K562 (cell line): Measurements from ENCODE around the gene GP1BB. TPM values are rescaled to one million over a fixed set of nuclear protein-coding genes. Genes with fewer than 3 reads are reported as not detected.

Source experiments
- ARHGAP35 ChIP-seq: fragments of 450-650 bp; IDR thresholded peaks from 2 replicates; pipeline ENCODE4 v1.6.1; 2018; ENCODE audit not compliant: partially characterized antibody
- CBX8 ChIP-seq: fragments of 200-600 bp; sonication (generic); IDR thresholded peaks from 2 replicates; pipeline ENCODE4 v1.6.1; 2012; ENCODE audit warnings: borderline replicate concordance, mixed run types, low read depth, mild to moderate bottlenecking, moderate library complexity, mixed read lengths, low read length, control low read depth, inconsistent platforms; ENCODE audit not compliant: poor library complexity, severe bottlenecking; ENCODE audit errors: extremely low read depth
- CHD2 ChIP-seq: IDR thresholded peaks from 2 replicates; pipeline ENCODE4 v1.6.1; 2011; ENCODE audit warnings: low read depth, low read length
- CREB3L1 ChIP-seq: fragments of 450-650 bp; IDR thresholded peaks from 2 replicates; pipeline ENCODE4 v1.6.1; 2014; ENCODE audit warnings: low read depth, mild to moderate bottlenecking, moderate library complexity, borderline replicate concordance
- ETV6 ChIP-seq, 3 experiments: fragments of 150-350 bp in 1 of 3; sonication (generic) in 1 of 3; formaldehyde crosslinking in 1 of 3; IDR thresholded peaks; 2 replicates each; pipeline versions ENCODE4 v1.6.1 to v1.8.0; 2014 to 2022; ENCODE audit warnings: borderline replicate concordance in 2 of 3, low read depth in 2 of 3, antibody characterized with exemption in 1 of 3, low read length in 1 of 3, mild to moderate bottlenecking in 1 of 3, missing genetic modification reagents in 1 of 3
- MAZ ChIP-seq, 2 experiments: fragments of 450-650 bp in 1 of 2; sonication (generic) in 1 of 2; formaldehyde crosslinking; IDR thresholded peaks in 1 of 2; conservative IDR thresholded peaks in 1 of 2; 2 replicates each; pipeline versions ENCODE4 v1.4.0 to v1.5.0; 2020; ENCODE audit warnings: mild to moderate bottlenecking in 1 of 2, missing genetic modification reagents in 1 of 2
- MEF2A ChIP-seq: IDR thresholded peaks from 2 replicates; pipeline ENCODE4 v1.6.1; 2011; ENCODE audit warnings: low read depth, mild to moderate bottlenecking, low read length, moderate library complexity; ENCODE audit not compliant: control insufficient read depth
- MYNN ChIP-seq, 2 experiments: sonication (generic); formaldehyde crosslinking in 1 of 2; IDR thresholded peaks; 2 replicates each; pipeline versions ENCODE4 v1.5.0 to v1.6.1; 2016 to 2020; ENCODE audit warnings: antibody characterized with exemption in 1 of 2, missing genetic modification reagents in 1 of 2
- NFYB ChIP-seq: IDR thresholded peaks from 2 replicates; pipeline ENCODE4 v1.6.1; 2011; ENCODE audit warnings: mild to moderate bottlenecking, moderate library complexity; ENCODE audit not compliant: insufficient read length; ENCODE audit errors: extremely low read depth
- PPARD ChIP-seq: fragments of 250-450 bp; sonication (Bioruptor Pico); IDR thresholded peaks from 2 replicates; pipeline ENCODE4 v1.8.0; 2022; ENCODE audit warnings: inconsistent platforms, mild to moderate bottlenecking, moderate library complexity
- RFX1 ChIP-seq: fragments of 450-650 bp; IDR thresholded peaks from 2 replicates; pipeline ENCODE4 v1.6.1; 2016; ENCODE audit warnings: mild to moderate bottlenecking, moderate library complexity
- SNRNP70 ChIP-seq: fragments of 200-400 bp; formaldehyde crosslinking; optimal IDR thresholded peaks from 2 replicates; pipeline ENCODE3; 2017; ENCODE audit warnings: low read depth, low read length
- SRSF9 ChIP-seq: fragments of 200-400 bp; formaldehyde crosslinking; IDR thresholded peaks from 2 replicates; pipeline ENCODE4 v1.6.1; 2017; ENCODE audit warnings: low read depth, low read length, borderline replicate concordance
- TRIM28 ChIP-seq: fragments of 450-650 bp; IDR thresholded peaks from 2 replicates; pipeline ENCODE4 v1.6.1; 2017
- ZBTB7A ChIP-seq: IDR thresholded peaks from 2 replicates; pipeline ENCODE4 v1.6.1; 2011; ENCODE audit warnings: low read depth, mild to moderate bottlenecking, low read length, moderate library complexity, borderline replicate concordance; ENCODE audit not compliant: control insufficient read depth
- ZFP36 ChIP-seq: fragments of 150-350 bp; IDR thresholded peaks from 2 replicates; pipeline ENCODE4 v1.6.1; 2018; ENCODE audit warnings: low read length, low read depth; ENCODE audit not compliant: partially characterized antibody
- ZNF146 ChIP-seq: IDR thresholded peaks from one replicate; pipeline ENCODE4 v1.6.1; 2018; ENCODE audit warnings: missing compliant biosample characterization; ENCODE audit not compliant: unreplicated experiment
- ZNF217 ChIP-seq: sonication (generic); formaldehyde crosslinking; IDR thresholded peaks from 2 replicates; pipeline ENCODE4 v1.8.0; 2022; ENCODE audit warnings: mild to moderate bottlenecking, missing genetic modification reagents
- ZNF507 ChIP-seq: conservative IDR thresholded peaks from 2 replicates; pipeline ENCODE4 v1.6.1; 2017; ENCODE audit warnings: missing genetic modification characterization, missing compliant biosample characterization
- ZNF583 ChIP-seq: fragments of 250-450 bp; sonication (Bioruptor Pico); IDR thresholded peaks from 2 replicates; pipeline ENCODE4 v1.4.0; 2020
- ZNF589 ChIP-seq: fragments of 200-800 bp; sonication (Bioruptor generic); IDR thresholded peaks from 2 replicates; pipeline ENCODE4 v1.6.1; 2016; ENCODE audit warnings: low read depth, missing genetic modification characterization, missing compliant biosample characterization
- ZNF644 ChIP-seq: fragments of 200-800 bp; sonication (Bioruptor generic); IDR thresholded peaks from 2 replicates; pipeline ENCODE4 v1.6.1; 2016; ENCODE audit warnings: low read depth, missing genetic modification characterization, missing compliant biosample characterization
- ZNF76 ChIP-seq: fragments of 250-450 bp; sonication (Bioruptor Pico); IDR thresholded peaks from 2 replicates; pipeline ENCODE4 v1.4.0; 2020; ENCODE audit warnings: mild to moderate bottlenecking, moderate library complexity, borderline replicate concordance
- polyA plus RNA-seq, 8 experiments: library from polyadenylated mRNA; depleted of rRNA in 4 of 8; stranded (reverse) in 5 of 8; unstranded in 3 of 8; fragments of >200 nt; fragmentation: Nextera tagmentation in 2 of 8; fragmentation: Illumina TruSeq in 1 of 8; extraction: Ambion mirVana in 2 of 8; extraction: Trizol in 1 of 8; gene quantifications; 2 replicates each; pipeline versions ENCODE4 v1.2.1 to v1.2.3, GENCODE V29; 2011 to 2014; ENCODE audit warnings: inconsistent platforms in 1 of 8, missing spikeins in 1 of 8
- total RNA-seq, 7 experiments: library from RNA; depleted of rRNA in 6 of 7; stranded (reverse); fragments of >200 nt in 6 of 7; fragmentation: Illumina TruSeq in 2 of 7; extraction: Trizol in 2 of 7; gene quantifications; 2 replicates each; pipeline versions ENCODE4 v1.2.1 to v1.2.3, GENCODE V29; 2011 to 2021; ENCODE audit warnings: low replicate concordance in 1 of 7
- TF ChIP-seq, protein P1 (sequence below): fragments of 250-450 bp; sonication (Bioruptor Pico); IDR thresholded peaks from 2 replicates; pipeline ENCODE4 v1.5.0; 2020; ENCODE audit warnings: mild to moderate bottlenecking, borderline replicate concordance

GP1BB gene
- total and polyA plus RNA-seq, 9 of the 15 experiments (the other 6 are each of a cell fraction or from before 2014, with no cell fraction given), result 0.69 to 162 (median 2.8) TPM

- TF ChIP-seq, protein P1, sequence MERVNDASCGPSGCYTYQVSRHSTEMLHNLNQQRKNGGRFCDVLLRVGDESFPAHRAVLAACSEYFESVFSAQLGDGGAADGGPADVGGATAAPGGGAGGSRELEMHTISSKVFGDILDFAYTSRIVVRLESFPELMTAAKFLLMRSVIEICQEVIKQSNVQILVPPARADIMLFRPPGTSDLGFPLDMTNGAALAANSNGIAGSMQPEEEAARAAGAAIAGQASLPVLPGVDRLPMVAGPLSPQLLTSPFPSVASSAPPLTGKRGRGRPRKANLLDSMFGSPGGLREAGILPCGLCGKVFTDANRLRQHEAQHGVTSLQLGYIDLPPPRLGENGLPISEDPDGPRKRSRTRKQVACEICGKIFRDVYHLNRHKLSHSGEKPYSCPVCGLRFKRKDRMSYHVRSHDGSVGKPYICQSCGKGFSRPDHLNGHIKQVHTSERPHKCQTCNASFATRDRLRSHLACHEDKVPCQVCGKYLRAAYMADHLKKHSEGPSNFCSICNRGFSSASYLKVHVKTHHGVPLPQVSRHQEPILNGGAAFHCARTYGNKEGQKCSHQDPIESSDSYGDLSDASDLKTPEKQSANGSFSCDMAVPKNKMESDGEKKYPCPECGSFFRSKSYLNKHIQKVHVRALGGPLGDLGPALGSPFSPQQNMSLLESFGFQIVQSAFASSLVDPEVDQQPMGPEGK (CRISPR knock-in tag), result no peak
- TF ChIP-seq ZNF589 (CRISPR knock-in tag) (no peak), MAZ (CRISPR knock-in tag; conservative IDR thresholded peaks at IDR 0.05 in 1 of 2, IDR thresholded peaks at IDR 0.05 in 1 of 2) (no peak), ZFP36 (no peak), ETV6 (IDR thresholded peaks at IDR 0.05; ENCODE audit: borderline replicate concordance in 1 of 2, low read depth in 2 of 2, low read length in 1 of 2) (0 out of 4 replicates have a peak, but pooled peaks of 1 of the 2 experiments have one; percentile 53), ETV6 (CRISPR knock-in tag; IDR thresholded peaks at IDR 0.05; ENCODE audit: borderline replicate concordance) (no peak), MYNN (IDR thresholded peaks at IDR 0.05) (no peak), MYNN (CRISPR knock-in tag; IDR thresholded peaks at IDR 0.05) (0 out of 2 replicates have a peak, but pooled peaks have one; percentile 36), ZNF76 (CRISPR knock-in tag) (0 out of 2 replicates have a peak, but pooled peaks have one; percentile 44), CBX8 (no peak), SRSF9 (no peak), ZNF507 (tag) (no peak), NFYB (no peak), CHD2 (no peak), MEF2A (no peak), ZNF644 (tag) (no peak), ZNF217 (CRISPR knock-in tag) (no peak), ZBTB7A (0 out of 2 replicates have a peak, but pooled peaks have one; percentile 11), PPARD (CRISPR knock-in tag) (no peak), TRIM28 (no peak), RFX1 (no peak), ARHGAP35 (no peak), ZNF146 (CRISPR knock-in tag) (no peak), SNRNP70 (peak; percentile 62), ZNF583 (CRISPR knock-in tag) (no peak), CREB3L1 (0 out of 2 replicates have a peak, but pooled peaks have one; percentile 36)
Observed at GRCh38 chr22:19764636-19765476, 41.5 kb downstream of the GP1BB start (continued).
